Measurements from ENCODE around the gene LRFN2. TPM values are rescaled to one million over a fixed set of nuclear protein-coding genes. Genes with fewer than 3 reads are reported as not detected.

Gene LRFN2
- total and polyA plus RNA-seq, 2 experiments from 2014 or later, result 0.33 to 0.54 TPM

GRCh38 chr6:40569162-40569910, 17.8 kb downstream of the LRFN2 start:
- Histone ChIP-seq H3K4me1 (ENCODE audit: insufficient read depth) (no peaks in the 10 kb centered on the region), H3K9me2 (replicated peaks; ENCODE audit: insufficient read depth) (no peaks in the 10 kb centered on the region), H3K27me3 (no peaks in the 10 kb centered on the region), H3K27ac (no peak overlapping the region), H4K20me1 (ENCODE audit: insufficient read depth, poor library complexity, severe bottlenecking) (no peaks in the 10 kb centered on the region), H3K9me3 (ENCODE audit: low read depth) (no peaks in the 10 kb centered on the region), H3K36me3 (replicated peaks; ENCODE audit: insufficient read depth, low read depth) (no peaks in the 10 kb centered on the region), H2AFZ (no peak overlapping the region), H3K79me2 (no peaks in the 10 kb centered on the region), H3K4me2 (no peak overlapping the region), H3K4me3 (no peak overlapping the region)
- WGBS (ENCODE audit: low lambda C conversion rate, missing lambda C conversion rate), result 84% methylated on average over 7 of the region's 8 CpGs
- TF ChIP-seq EZH2 (IDR thresholded peaks at IDR 0.05; ENCODE audit: borderline replicate concordance), result no peak
- TF ChIP-seq EZH2phosphoT487 (IDR thresholded peaks at IDR 0.05; ENCODE audit: low read depth, severe bottlenecking, unreplicated experiment), result no peak
- TF ChIP-seq CTCF (IDR thresholded peaks at IDR 0.05; ENCODE audit: poor library complexity), result no peak
- no peak for DNase-seq (ENCODE audit: low spot score)

GRCh38 chr6:40568062-40568708, 19.0 kb downstream of the LRFN2 start:
- H3K4me1 ChIP-seq (ENCODE audit: insufficient read depth), result no peaks in the 10 kb centered on the region
- no peak for TF ChIP-seq EZH2 (IDR thresholded peaks at IDR 0.05; ENCODE audit: borderline replicate concordance)
- TF ChIP-seq CTCF (IDR thresholded peaks at IDR 0.05; ENCODE audit: poor library complexity), result no peak
- TF ChIP-seq EZH2phosphoT487 (IDR thresholded peaks at IDR 0.05; ENCODE audit: low read depth, severe bottlenecking, unreplicated experiment), result no peak
- DNase-seq (ENCODE audit: low spot score), result no peak
- no peak overlapping the region for H2AFZ ChIP-seq
- no peaks in the 10 kb centered on the region for H4K20me1 ChIP-seq (ENCODE audit: insufficient read depth, poor library complexity, severe bottlenecking)
- H3K4me3 ChIP-seq, result no peak overlapping the region
- H3K79me2 ChIP-seq, result no peaks in the 10 kb centered on the region
- 61% methylated on average over 6 of the region's 6 CpGs for WGBS (ENCODE audit: low lambda C conversion rate, missing lambda C conversion rate)
- no peaks in the 10 kb centered on the region for H3K9me2 ChIP-seq (replicated peaks; ENCODE audit: insufficient read depth)
- H3K36me3 ChIP-seq (replicated peaks; ENCODE audit: insufficient read depth, low read depth), result no peaks in the 10 kb centered on the region
- H3K9me3 ChIP-seq (ENCODE audit: low read depth), result no peaks in the 10 kb centered on the region
- H3K4me2 ChIP-seq, result no peak overlapping the region
- peaks cover 2% of the 10 kb centered on the region for H3K27me3 ChIP-seq
- H3K27ac ChIP-seq, result no peak overlapping the region

- Histone ChIP-seq H3K27me3 (peaks cover 3% of the 10 kb centered on the region), H2AFZ (no peak overlapping the region), H3K4me2 (no peak overlapping the region), H3K9me2 (replicated peaks; ENCODE audit: insufficient read depth) (no peaks in the 10 kb centered on the region), H3K4me1 (ENCODE audit: insufficient read depth) (no peaks in the 10 kb centered on the region), H3K79me2 (no peaks in the 10 kb centered on the region), H3K27ac (no peak overlapping the region), H3K4me3 (no peak overlapping the region), H3K36me3 (replicated peaks; ENCODE audit: insufficient read depth, low read depth) (no peaks in the 10 kb centered on the region), H3K9me3 (ENCODE audit: low read depth) (no peaks in the 10 kb centered on the region), H4K20me1 (ENCODE audit: insufficient read depth, poor library complexity, severe bottlenecking) (no peaks in the 10 kb centered on the region)
- no peak for DNase-seq (ENCODE audit: low spot score)
- WGBS (ENCODE audit: low lambda C conversion rate, missing lambda C conversion rate), result 61% methylated on average over 5 of the region's 5 CpGs
- TF ChIP-seq EZH2 (IDR thresholded peaks at IDR 0.05; ENCODE audit: borderline replicate concordance), result no peak
- no peak for TF ChIP-seq CTCF (IDR thresholded peaks at IDR 0.05; ENCODE audit: poor library complexity)
- no peak for TF ChIP-seq EZH2phosphoT487 (IDR thresholded peaks at IDR 0.05; ENCODE audit: low read depth, severe bottlenecking, unreplicated experiment)
Measured at GRCh38 chr6:40563111-40563510, 24.1 kb downstream of the LRFN2 start.

Data from hepatocyte (in vitro differentiated cells).